Effector CD4-positive, alpha-beta T cell (primary cell): ENCODE data around the gene BGN. TPM values are rescaled to one million over a fixed set of nuclear protein-coding genes. Genes with fewer than 3 reads are reported as not detected.

ENCODE experiments used
- DNase-seq: peaks from one replicate; pipeline ENCODE4 v3.0.0-alpha.2; 2020
- total RNA-seq: gene quantifications from one replicate; lab custom pipeline; 2026; lab: John Stamatoyannopoulos, UW

BGN gene
- total RNA-seq, result not detected

GRCh38 chrX:153494541-153495361 is at the start of gene BGN:
TSS of gene BGN (plus strand) at chrX:153494980. CDS start at chrX:153504632, 9,652 bp downstream.
- no peak for DNase-seq

GRCh38 chrX:153445106-153445855 is 49.5 kb upstream of the BGN start:
- no peak for DNase-seq

- DNase-seq, result no peak
Measured at GRCh38 chrX:153445856-153446635, 48.7 kb upstream of the BGN start, which contains the start of gene TREX2. TSS of gene TREX2 (minus strand) at chrX:153446056. CDS start at chrX:153445430, 626 bp downstream.

- DNase-seq, result no peak
Measured at GRCh38 chrX:153446636-153446936, 48.2 kb upstream of the BGN start.

GRCh38 chrX:153446950-153447580 is 47.7 kb upstream of the BGN start:
- no peak for DNase-seq

- DNase-seq, result no peak
Measured at GRCh38 chrX:153447581-153447960, 47.2 kb upstream of the BGN start.

GRCh38 chrX:153448556-153449367 is 46.0 kb upstream of the BGN start:
- DNase-seq, result no peak

- DNase-seq, result no peak
Measured at GRCh38 chrX:153449368-153450113, 45.2 kb upstream of the BGN start.

GRCh38 chrX:153450114-153450948 is 44.4 kb upstream of the BGN start:
- DNase-seq, result no peak

- no peak for DNase-seq
Measured at GRCh38 chrX:153450949-153451277, 43.9 kb upstream of the BGN start.

GRCh38 chrX:153454901-153455550 is 39.8 kb upstream of the BGN start:
- DNase-seq, result no peak

- no peak for DNase-seq
Measured at GRCh38 chrX:153455571-153455970, 39.2 kb upstream of the BGN start.

GRCh38 chrX:153456161-153456560 is 38.6 kb upstream of the BGN start:
- DNase-seq, result no peak

- DNase-seq, result no peak
Measured at GRCh38 chrX:153456704-153457103, 38.1 kb upstream of the BGN start.

GRCh38 chrX:153457136-153457825 is 37.5 kb upstream of the BGN start:
- DNase-seq, result no peak

GRCh38 chrX:153457827-153458466 is 36.8 kb upstream of the BGN start:
- DNase-seq, result no peak

- no peak for DNase-seq
Measured at GRCh38 chrX:153458476-153458875, 36.3 kb upstream of the BGN start.

- no peak for DNase-seq
Measured at GRCh38 chrX:153459986-153460385, 34.8 kb upstream of the BGN start.

GRCh38 chrX:153460826-153461225 is 34.0 kb upstream of the BGN start:
- DNase-seq, result peak; percentile 35
